Activated CD4-positive, alpha-beta T cell treated with anti-CD3 and anti-CD28 coated beads for 4 hours (primary cell): ENCODE results near the gene RTRAF.
A peak's percentile ranks its signal among the peaks of the same experiment; 100 is the strongest.

Source experiments
- DNase-seq, 2 donors: peaks; one replicate each; pipeline ENCODE4 v3.0.0-alpha.2; 2020

The RTRAF gene

DNA sequence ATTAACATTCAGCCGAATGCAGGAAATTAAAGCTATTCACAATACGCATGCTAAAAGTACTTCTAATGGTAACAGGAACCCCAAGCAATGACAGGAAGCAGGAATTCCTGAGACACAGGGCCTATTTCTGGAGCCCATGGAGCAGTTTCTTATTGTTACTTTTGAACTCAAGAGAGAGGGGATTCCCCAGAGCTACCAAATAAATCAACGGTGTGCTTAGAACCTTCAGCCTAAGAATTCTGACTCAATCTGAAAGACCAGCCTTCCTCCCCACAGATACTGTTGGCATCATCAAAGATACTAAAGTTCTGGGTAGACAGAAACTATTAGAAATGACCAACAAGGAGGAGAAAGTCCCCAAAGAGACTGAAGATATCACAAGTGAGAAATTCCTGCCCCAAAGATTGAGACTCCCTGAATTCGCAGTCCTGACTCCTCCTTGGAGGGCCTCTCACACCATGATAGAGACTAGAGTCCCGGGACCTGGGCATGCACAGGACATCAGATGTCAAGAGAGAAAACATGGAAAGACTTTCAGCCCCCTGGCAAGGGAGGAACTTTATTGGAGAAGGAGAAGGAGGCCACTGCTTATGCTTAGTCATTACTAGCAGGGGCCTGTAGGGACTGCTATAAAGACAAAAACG lies 32.7 kb downstream of the RTRAF start:
- DNase-seq: no peak

DNA sequence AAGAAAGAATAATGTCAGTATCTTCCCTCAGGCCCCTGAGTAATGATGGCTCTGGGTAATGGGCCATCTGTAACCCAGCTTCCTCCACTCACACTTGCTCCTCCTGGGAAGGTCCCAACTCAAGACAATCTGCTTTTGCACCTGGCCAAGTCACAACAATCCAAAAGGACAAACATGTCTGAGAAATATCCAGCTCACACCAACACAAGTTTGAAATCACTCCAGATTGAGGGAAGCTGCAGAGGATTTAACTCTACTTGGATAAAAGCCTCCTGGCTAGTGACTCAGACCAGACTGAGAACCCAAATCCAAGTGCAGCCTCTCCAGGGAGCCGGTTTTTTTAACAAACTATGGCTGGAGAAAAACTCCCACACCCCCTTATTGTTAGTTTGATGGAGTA lies 34.2 kb downstream of the RTRAF start:
- no peak for DNase-seq

- no peak for DNase-seq
These were observed 36.0 kb downstream of the RTRAF start for GRCh38 chr14:52025310-52025709.

DNA sequence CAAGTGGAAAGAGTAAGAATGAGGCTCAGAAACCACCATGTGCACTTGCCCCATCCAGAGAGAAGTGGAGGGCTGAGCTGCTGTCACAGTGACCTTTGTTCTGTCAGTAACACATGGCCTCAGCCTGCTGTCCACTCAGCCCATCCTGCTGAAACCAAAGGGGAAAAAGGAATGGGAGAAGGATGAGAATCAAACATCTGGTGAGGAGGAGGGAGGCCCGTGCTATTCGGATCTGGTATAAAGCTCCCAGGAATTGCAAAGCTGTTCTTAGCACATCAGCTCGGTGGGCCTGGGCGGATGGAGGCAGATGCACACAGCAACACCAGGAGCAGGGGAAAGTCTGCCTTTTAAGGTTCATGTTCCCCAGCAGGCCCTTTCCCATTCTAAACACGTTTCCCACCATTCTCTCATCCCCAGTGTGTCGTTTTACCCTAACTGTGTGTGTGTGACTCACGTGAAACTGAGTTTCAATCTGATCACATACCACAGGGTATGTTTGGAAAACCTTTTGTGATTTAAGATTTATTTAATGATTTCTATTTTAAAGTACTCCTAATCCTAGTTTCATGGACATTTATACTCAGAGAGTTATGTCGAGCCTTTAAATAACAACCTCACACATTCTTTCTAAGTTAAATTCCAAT lies 36.8 kb downstream of the RTRAF start:
- DNase-seq: no peak

- no peak for DNase-seq
These were observed 37.6 kb downstream of the RTRAF start for GRCh38 chr14:52026901-52027300.

- no peak for DNase-seq
These were observed 40.5 kb downstream of the RTRAF start for GRCh38 chr14:52029881-52030280.

DNA sequence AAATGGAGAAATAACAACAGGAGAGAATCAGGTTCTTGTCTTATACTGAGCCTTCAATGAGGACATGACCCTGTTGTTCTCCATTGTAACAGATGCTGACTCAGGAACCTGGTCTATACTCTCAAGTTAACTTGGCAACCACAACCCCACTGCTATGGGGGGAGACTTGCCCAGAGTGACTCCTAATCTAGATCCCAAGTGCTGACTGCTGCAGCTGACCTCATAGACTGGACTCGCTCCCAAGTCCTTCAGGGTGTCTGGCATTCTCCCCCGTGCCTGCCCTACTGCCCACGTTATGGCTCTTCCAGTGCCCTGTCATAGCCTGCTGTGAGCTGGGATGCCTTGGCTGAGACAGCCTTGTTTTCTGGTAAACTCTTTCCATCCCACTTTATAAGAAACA lies 42.4 kb downstream of the RTRAF start:
- no peak for DNase-seq

DNA sequence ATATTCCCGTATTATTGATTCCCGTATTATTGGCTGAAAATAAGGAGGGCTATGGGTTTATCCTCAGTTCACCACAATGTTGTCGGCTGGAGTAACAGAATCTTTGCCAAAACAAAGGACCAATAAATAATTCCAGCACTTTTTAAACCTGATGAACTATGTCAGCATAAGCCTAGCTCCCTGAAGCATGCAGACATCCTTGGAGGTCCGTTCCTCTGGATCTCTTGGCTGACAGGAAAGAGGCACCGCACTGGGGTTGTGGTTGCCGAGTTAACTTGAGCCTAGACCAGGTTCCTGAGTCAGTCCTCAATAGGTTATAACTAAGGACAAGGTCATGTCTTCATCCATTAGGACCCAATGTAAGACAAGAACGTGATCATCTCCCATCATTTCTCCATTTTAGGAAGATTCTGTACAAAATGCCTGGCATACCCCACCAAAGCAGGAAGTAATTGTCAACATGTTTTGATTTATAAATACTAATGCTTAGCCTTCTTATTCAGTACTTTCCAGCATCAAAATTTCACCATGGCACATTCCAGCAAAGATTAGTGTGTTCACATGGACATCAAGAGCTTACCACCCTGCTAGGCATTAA lies 43.0 kb downstream of the RTRAF start:
- no peak for DNase-seq

DNA sequence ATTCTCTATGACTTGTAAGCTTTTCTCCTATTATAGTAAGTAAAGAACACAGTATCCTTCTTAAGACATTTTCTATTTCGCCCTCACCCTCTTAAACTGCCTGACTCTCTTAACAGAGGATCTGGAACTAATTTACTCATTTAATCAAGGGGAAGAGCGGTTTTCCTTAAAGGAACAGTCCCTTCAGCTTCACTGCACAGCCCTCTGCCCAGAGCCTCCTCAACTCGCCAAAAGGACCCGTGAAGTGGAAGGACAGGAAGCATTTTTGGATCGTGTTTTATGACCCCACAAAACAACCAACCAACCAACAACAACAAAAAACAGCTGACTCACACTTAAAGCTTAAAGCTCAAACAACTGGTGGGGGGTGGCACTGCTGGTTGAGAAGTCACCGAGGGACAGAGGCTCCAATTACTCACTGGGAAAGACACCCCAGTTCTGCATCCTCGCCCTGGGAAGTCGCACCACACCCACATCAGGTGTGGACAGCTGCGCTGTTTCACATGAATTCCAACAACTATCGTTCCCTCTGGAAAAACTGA lies 43.8 kb downstream of the RTRAF start:
- no peak for DNase-seq

- no peak for DNase-seq
These were observed 49.9 kb downstream of the RTRAF start for GRCh38 chr14:52039124-52039815.

DNA sequence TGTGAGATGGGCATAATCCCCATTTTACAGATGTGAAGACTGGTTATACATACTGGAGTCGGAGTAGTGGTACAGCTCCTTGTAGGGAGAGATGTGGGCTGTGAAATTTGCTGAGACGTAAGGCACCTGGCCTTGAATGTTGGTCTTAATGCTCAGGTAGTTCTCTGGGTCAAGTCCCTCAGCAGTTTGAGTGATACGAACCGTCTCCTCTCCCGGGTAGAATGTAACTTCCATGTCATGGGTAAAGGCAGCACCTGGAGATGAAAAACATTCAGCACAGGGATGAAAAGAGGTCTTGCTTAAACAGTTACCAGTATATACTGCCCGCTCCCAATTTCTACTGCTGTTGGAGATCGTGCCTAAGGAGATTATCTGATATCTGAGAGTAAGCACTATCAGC lies 51.3 kb downstream of the RTRAF start:
- no peak for DNase-seq

DNA sequence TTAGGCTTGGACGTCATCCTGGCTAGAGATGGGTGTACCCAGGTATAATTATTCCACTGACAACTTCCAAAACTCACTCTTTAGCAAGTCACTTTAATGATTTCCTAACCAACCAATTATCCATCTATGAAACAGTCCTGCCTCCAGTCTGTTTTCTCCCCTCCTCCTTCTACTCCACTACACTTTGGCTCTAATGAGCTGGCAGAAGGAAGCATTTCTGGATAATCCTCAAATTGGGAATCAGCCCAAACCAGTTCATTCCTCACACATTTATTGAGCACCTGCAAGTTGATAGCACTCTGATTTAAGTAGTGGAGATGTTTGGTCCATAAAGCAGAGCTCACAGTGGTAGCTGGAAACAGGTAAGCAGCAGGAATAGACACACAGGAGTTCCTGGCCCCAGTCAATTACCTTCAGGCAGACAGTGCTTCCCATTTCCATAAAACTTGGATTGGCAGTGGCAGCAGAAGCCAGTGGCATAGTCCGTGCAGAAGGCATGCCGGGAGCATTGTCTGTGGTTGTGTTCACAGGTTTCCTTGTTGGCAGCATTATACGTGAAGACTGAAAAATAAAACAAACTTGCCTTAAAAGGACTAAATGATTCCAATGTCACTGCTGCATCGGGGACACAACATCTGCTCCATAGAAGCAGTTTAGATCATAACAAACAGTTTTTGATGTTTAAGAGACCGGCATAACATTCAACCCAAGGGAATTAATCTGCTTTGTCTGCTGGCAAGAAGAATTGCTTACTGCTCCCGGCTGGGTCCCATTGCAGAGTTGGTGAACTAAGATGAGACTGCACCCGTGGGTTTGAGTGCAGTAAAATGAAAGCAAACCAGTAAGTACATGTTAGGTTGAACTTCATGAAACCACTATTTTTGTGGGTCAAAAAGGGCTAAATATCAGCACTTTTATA lies 53.3 kb downstream of the RTRAF start:
- DNase-seq: no peak

- DNase-seq: peak in 1 of 2 donors; percentile 21
These were observed 54.3 kb downstream of the RTRAF start for GRCh38 chr14:52043690-52044089.

GRCh38 chr14:52044791-52045522 lies 55.6 kb downstream of the RTRAF start:
- DNase-seq: no peak

DNA sequence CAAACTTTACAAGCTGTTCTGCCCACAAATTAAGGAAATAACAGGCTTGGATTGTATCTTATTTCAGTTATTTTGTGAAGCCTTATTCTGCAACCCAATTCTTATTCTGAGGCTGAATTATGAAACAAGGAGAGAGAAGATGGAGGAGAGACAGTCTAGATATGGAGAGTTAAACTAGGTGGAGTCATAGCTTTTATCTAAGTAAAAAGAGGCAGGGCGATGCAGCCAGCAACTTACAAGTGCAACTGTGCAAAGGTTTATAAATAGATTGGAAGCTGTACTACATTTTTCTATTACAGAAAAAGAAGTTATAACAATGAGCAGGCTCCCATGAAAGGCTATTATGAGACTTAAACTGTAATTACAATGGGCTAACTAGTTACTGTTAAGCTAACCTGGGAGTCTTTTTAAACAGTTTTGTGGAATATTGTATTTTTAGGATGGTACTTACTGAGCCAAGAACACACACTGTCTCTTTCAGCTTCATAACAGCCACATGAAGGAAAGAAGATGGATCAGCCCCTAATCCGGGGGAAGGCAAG lies 57.1 kb downstream of the RTRAF start:
- no peak for DNase-seq

DNA sequence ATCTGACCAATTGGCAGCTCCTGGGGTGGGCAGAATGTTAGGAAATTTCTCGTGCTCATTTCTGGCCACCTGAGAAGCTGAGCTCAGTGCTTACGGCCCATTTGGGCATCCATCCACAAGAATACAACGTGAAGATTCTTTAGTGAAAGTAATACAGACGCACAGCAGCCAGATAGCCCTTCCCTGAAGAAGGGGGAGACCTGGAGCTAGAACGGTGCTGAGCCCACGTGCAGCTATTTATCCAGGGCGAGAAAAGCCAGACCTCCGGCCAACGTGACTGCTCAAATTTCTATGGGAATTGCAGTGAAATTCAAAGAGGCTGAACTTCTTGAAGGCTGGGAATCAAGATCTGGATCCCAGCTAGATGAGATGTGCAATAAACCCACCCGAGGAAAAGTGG lies 58.8 kb downstream of the RTRAF start:
- no peak for DNase-seq

- no peak for DNase-seq
These were observed 59.4 kb downstream of the RTRAF start for GRCh38 chr14:52048641-52049204.

DNA sequence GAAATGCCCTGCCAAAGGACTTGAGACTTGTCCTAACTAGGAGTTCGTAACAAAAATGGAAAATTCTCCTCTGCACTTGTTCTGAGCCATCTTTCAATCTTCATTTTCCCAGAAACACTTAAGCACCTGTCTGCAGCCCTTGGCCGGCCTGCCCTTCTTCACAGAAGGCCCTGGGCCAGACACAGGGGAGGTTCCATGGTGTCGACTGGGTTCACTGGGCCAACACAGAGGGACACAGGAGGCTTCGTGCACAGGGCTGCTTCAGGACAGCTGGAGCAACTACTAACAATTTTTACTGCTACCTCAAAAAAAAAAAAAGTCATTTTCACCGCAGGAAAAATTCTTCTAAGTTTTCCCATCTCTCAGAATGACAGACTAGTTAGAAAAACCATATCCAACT lies 59.9 kb downstream of the RTRAF start:
- DNase-seq: no peak

DNA sequence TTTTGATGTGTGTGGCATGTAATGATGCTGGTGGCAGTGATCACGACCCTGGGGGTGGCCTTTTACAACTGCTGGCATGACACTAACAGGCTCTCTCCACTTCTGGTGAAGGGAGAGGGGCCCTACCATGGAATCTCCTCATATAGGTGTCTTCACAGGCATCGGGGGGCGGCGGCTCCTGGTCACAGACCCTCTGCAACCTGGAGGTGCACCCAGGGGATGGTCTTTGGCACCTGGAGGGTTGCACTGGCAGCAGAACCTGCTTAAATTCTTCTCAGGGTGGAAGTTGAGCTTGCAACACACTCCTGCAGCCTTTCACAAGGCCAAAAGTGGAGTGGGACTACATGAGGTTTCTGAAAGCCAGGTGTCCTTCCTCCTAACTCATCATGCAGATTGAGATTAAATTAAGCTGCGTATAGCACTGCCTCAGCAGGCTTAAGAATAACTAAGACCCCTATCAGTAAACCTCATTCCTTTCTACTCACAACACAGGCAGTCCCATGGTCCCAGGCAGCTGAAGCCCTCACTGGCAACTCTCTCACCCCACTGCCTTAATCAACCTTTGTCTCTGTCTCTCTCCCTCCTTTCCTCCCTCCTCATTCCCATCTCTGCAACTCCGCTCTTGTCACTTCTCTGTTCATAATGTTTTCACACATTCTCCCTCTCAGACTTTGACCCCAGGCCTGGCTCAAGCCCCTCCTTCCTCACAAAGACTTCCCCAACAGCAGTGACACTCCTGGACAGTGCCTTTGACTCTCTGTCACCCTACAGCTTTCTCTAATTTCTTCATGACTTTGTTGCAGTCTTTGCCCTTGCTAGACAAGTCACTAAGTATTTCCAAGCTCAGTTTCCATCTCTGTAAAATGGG lies 60.6 kb downstream of the RTRAF start:
- no peak for DNase-seq

DNA sequence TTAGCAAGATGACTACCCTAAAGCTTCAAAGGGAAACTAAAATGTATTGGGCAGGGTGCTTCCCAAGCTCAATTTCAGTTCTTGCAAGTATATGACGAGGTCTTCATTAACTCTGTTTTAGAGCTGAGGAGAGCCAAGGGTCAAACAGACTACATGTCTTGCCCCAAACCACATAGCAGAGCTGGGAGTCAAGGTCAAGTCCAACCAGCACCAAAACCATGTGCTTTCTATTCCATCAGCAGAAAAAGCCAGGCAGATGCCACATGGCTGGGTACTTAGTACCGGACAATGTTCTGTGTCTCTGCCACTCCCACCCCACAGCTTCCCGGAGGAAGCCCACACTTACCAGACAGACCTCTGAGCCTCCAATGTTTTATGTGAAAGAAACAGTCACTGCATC lies 61.9 kb downstream of the RTRAF start:
- no peak for DNase-seq
